Measurements from ENCODE around the gene MTCH1. TPM values are rescaled to one million over a fixed set of nuclear protein-coding genes. Genes with fewer than 3 reads are reported as not detected.

Gene MTCH1
- polyA plus RNA-seq, 2 donors = 58.0 to 107 TPM

DNA sequence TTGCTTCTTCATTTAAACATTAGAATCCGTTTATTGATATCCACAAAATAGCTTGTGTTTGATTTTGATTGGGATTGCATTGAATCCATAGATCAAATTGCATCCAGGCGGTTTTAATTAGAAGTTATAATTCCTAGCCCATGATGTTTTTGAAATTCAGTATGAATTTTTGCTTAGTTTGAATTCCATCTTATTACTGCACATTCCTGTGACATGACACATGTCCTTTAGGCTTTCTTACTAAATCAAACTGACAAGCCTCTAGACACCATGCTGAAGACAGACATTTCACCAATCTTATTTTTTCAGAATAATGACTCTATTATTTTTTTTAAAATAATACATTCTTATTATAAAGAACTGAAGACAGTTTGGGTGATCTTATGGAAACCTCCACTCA is 52.9 kb downstream of the MTCH1 start:
- H3K4me3 ChIP-seq (ENCODE audit: low read depth in 1 of 2, low read length in 2 of 2) = no peak overlapping the region
- peaks cover 0 to 3% of the 10 kb centered on the region in 2 donors for H3K36me3 ChIP-seq (ENCODE audit: control insufficient read depth in 2 of 2, insufficient read depth in 2 of 2, low read length in 1 of 2)
- H3K9me3 ChIP-seq (ENCODE audit: control insufficient read depth in 2 of 2, insufficient read depth in 1 of 2, low read depth in 1 of 2, low read length in 1 of 2) = no peaks in the 10 kb centered on the region
- H3K27me3 ChIP-seq (ENCODE audit: control insufficient read depth in 1 of 2, insufficient read depth in 2 of 2, low read length in 2 of 2) = no peaks in the 10 kb centered on the region
- WGBS, 2 donors = 85 to 90% methylated on average over 2 of the region's 2 CpGs
- H3K4me1 ChIP-seq (ENCODE audit: control insufficient read depth in 2 of 2, insufficient read depth in 2 of 2, low read length in 1 of 2) = peaks cover 3 to 5% of the 10 kb centered on the region in 2 donors
- H3K27ac ChIP-seq (ENCODE audit: low read depth in 2 of 2, low read length in 1 of 2) = no peak overlapping the region

DNA sequence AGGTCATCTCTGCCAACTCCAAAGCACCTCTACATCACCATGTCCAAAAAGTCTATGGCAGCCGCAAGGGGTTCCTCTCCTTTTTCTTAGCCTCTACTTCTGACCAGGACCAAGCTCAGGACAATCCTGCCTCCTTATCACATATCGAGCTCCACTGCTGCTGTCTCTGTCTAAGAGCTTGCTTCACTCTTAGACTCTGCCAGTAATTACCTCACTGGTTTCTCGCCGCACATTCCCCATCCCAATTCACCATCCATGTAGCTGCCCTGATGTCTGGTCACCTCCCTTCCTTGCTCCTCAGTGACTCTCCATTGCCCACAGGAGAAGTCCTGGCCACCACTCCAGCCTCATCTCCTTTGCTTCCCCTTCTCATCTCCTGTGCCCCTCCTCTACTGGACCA is 55.5 kb downstream of the MTCH1 start:
- H3K9me3 ChIP-seq (ENCODE audit: control insufficient read depth in 2 of 2, insufficient read depth in 1 of 2, low read depth in 1 of 2, low read length in 1 of 2) = no peaks in the 10 kb centered on the region
- no peak overlapping the region for H3K27ac ChIP-seq (ENCODE audit: low read depth in 2 of 2, low read length in 1 of 2)
- WGBS, 2 donors = 92 to 93% methylated on average over 4 of the region's 4 CpGs
- H3K27me3 ChIP-seq (ENCODE audit: control insufficient read depth in 1 of 2, insufficient read depth in 2 of 2, low read length in 2 of 2) = no peaks in the 10 kb centered on the region
- peaks cover 0 to 3% of the 10 kb centered on the region in 2 donors for H3K36me3 ChIP-seq (ENCODE audit: control insufficient read depth in 2 of 2, insufficient read depth in 2 of 2, low read length in 1 of 2)
- peaks cover 3 to 5% of the 10 kb centered on the region in 2 donors for H3K4me1 ChIP-seq (ENCODE audit: control insufficient read depth in 2 of 2, insufficient read depth in 2 of 2, low read length in 1 of 2)
- no peak overlapping the region for H3K4me3 ChIP-seq (ENCODE audit: low read depth in 1 of 2, low read length in 2 of 2)

DNA sequence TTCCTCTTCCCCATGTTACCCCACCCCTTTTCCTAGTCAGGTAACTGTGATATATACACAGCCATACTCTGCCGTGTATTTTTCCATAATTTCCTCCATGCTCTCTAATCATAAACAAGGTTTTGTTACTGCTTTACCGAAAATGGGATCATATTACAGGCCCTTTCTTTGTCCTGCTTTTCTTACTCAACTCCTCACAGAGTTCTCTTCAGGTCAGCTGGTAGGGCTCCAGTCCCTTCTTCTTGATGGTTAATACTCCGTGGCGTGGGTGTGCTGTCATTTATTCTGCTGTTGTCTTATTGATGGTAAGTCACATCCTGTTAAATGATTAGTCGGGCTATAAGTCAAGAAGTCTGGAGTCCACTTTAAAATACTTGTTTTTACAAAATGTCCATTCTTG is 56.4 kb downstream of the MTCH1 start:
- 40 to 41% methylated on average over 5 of the region's 5 CpGs for WGBS, 2 donors
- Histone ChIP-seq H3K4me3 (ENCODE audit: low read depth in 1 of 2, low read length in 2 of 2) (no peak overlapping the region), H3K36me3 (ENCODE audit: control insufficient read depth in 2 of 2, insufficient read depth in 2 of 2, low read length in 1 of 2) (peaks cover 0 to 6% of the 10 kb centered on the region in 2 donors), H3K27me3 (ENCODE audit: control insufficient read depth in 1 of 2, insufficient read depth in 2 of 2, low read length in 2 of 2) (no peaks in the 10 kb centered on the region), H3K9me3 (ENCODE audit: control insufficient read depth in 2 of 2, insufficient read depth in 1 of 2, low read depth in 1 of 2, low read length in 1 of 2) (no peaks in the 10 kb centered on the region), H3K27ac (ENCODE audit: low read depth in 2 of 2, low read length in 1 of 2) (no peak overlapping the region), H3K4me1 (ENCODE audit: control insufficient read depth in 2 of 2, insufficient read depth in 2 of 2, low read length in 1 of 2) (peaks cover 3 to 5% of the 10 kb centered on the region in 2 donors)

DNA sequence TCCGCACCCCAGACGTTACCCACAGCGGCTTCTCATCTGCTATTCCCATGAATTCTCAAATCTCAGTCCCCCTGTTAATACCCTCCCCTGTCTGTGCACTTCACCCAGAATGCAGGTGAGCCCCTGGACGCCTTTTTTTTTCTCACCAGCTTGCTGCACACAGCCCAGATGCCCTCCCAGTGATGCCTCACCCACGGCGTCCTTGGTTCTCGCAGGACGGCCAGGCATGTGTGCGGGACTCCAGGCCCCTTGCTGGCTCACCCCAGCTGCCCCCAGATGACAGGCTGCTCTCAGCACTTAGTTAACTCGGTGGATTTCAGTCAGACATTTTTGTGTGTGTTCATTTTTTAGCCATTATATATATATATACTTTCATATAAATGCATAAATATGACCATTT is 56.8 kb downstream of the MTCH1 start:
- no peak overlapping the region for H3K4me3 ChIP-seq (ENCODE audit: low read depth in 1 of 2, low read length in 2 of 2)
- H3K36me3 ChIP-seq (ENCODE audit: control insufficient read depth in 2 of 2, insufficient read depth in 2 of 2, low read length in 1 of 2) = peaks cover 0 to 7% of the 10 kb centered on the region in 2 donors
- H3K27me3 ChIP-seq (ENCODE audit: control insufficient read depth in 1 of 2, insufficient read depth in 2 of 2, low read length in 2 of 2) = no peaks in the 10 kb centered on the region
- H3K9me3 ChIP-seq (ENCODE audit: control insufficient read depth in 2 of 2, insufficient read depth in 1 of 2, low read depth in 1 of 2, low read length in 1 of 2) = no peaks in the 10 kb centered on the region
- WGBS, 2 donors = 85 to 86% methylated on average over 10 of the region's 10 CpGs
- H3K4me1 ChIP-seq (ENCODE audit: control insufficient read depth in 2 of 2, insufficient read depth in 2 of 2, low read length in 1 of 2) = peaks cover 3 to 5% of the 10 kb centered on the region in 2 donors
- no peak overlapping the region for H3K27ac ChIP-seq (ENCODE audit: low read depth in 2 of 2, low read length in 1 of 2)

DNA sequence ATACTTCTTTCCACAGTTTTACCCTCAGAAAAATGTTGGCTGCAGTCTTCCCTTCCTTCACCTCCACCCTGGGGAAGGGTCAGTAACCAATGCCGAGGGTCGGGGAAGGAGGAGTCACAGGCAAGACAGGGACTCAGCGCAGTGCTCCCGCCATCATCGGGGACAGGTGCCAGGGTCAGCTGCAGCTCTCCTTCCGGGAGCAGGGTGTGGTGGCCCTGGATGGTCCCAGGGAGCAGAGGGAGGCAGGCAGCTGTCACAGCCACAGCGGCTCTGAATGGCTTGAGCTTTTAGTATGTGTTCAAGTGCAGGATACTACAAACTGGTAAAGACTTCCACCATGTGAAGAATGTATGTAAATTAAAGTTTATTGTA is 57.5 kb downstream of the MTCH1 start:
- no peaks in the 10 kb centered on the region for H3K27me3 ChIP-seq (ENCODE audit: control insufficient read depth in 1 of 2, insufficient read depth in 2 of 2, low read length in 2 of 2)
- no peaks in the 10 kb centered on the region for H3K9me3 ChIP-seq (ENCODE audit: control insufficient read depth in 2 of 2, insufficient read depth in 1 of 2, low read depth in 1 of 2, low read length in 1 of 2)
- no peak overlapping the region for H3K4me3 ChIP-seq (ENCODE audit: low read depth in 1 of 2, low read length in 2 of 2)
- H3K36me3 ChIP-seq (ENCODE audit: control insufficient read depth in 2 of 2, insufficient read depth in 2 of 2, low read length in 1 of 2) = peaks cover 2 to 12% of the 10 kb centered on the region in 2 donors
- no peak overlapping the region for H3K27ac ChIP-seq (ENCODE audit: low read depth in 2 of 2, low read length in 1 of 2)
- 64 to 67% methylated on average over 7 of the region's 7 CpGs for WGBS, 2 donors
- peaks cover 3 to 5% of the 10 kb centered on the region in 2 donors for H3K4me1 ChIP-seq (ENCODE audit: control insufficient read depth in 2 of 2, insufficient read depth in 2 of 2, low read length in 1 of 2)

DNA sequence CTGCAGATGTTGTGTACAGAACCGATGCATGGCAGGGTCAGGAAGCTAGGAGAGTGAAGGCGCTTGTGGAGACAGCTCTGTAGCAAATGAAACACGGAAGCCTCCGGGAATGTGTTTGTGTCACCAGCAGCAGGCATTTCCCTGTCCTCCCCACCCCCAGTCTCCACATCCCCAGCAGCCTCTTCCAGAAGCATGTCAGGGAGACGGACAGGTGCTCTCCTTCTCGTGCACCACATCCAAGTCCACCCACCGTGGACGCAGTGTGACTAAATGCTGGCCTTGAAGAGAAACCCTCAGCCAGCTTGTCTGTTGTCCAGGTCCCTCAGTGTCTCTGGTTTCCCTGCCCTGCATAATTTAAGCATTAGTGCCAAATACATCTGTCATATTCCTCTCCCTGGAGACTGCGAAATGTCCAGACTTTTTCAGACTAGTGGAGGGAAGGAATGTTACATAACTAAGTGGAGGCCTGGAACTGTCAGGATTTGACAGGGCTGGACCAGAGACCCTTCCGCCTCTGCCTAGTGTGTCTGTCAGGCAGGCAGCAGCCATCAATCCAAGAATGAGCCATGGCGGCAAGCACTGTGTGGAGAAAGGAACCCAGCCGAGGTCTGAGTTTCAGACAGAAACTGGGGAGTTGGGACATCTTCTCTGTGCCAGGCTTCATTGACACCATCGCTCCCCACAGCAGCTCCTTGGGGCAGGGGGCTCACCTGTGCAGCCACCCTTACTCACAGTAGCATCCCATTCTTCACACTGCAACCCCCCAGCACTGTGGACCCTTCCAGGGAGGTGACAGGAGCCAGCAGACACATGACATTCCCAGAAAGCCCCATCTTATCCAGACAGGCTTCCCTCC is 58.1 kb downstream of the MTCH1 start:
- Histone ChIP-seq H3K36me3 (ENCODE audit: control insufficient read depth in 2 of 2, insufficient read depth in 2 of 2, low read length in 1 of 2) (peaks cover 6 to 15% of the 10 kb centered on the region in 2 donors), H3K27ac (ENCODE audit: low read depth in 2 of 2, low read length in 1 of 2) (peak overlapping the region in 1 of 2 donors; percentile 20), H3K4me1 (ENCODE audit: control insufficient read depth in 2 of 2, insufficient read depth in 2 of 2, low read length in 1 of 2) (peaks cover 3 to 5% of the 10 kb centered on the region in 2 donors), H3K27me3 (ENCODE audit: control insufficient read depth in 1 of 2, insufficient read depth in 2 of 2, low read length in 2 of 2) (no peaks in the 10 kb centered on the region), H3K9me3 (ENCODE audit: control insufficient read depth in 2 of 2, insufficient read depth in 1 of 2, low read depth in 1 of 2, low read length in 1 of 2) (no peaks in the 10 kb centered on the region), H3K4me3 (ENCODE audit: low read depth in 1 of 2, low read length in 2 of 2) (no peak overlapping the region)
- 68 to 72% methylated on average over 13 of the region's 13 CpGs for WGBS, 2 donors

DNA sequence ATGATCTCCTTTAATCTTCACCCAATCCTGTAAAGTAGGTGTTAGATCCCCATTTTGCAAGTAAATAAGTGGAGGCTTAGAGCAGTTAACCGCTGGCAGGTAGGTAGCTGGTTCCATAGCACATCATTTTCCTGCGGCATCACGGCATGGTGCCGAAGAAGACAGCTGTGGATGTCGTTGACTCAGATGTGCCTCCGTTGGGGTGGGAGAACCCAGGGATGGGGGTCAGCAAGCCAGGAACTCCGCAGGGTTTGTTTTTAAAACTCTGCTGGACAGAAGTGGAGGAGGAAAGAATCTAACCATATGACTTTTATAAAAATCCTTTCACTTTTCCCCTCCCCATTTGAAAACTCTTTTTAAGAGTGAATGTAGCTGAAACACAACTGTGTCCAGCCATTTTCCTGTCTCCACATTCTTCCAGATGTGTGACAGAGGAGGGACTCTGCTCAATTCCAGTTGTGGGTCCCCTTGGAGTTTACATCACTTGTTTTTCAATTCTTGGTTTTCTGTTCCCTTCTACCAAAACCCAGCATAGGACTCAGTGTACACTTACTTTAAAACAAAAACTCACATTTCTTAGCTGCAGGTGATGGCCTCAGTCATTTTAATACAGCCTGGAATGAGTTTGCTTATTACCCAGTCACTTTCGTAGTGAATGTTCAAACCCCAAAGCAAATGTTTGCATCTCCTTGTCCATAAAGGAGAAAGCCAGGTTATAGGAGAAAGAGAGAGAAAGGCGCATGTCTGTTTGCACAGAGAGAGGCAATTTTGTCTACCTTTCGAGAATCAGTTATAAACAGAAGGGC is 59.1 kb downstream of the MTCH1 start:
- H3K27ac ChIP-seq (ENCODE audit: low read depth in 2 of 2, low read length in 1 of 2) = no peak overlapping the region
- peaks cover 6 to 15% of the 10 kb centered on the region in 2 donors for H3K36me3 ChIP-seq (ENCODE audit: control insufficient read depth in 2 of 2, insufficient read depth in 2 of 2, low read length in 1 of 2)
- H3K4me1 ChIP-seq (ENCODE audit: control insufficient read depth in 2 of 2, insufficient read depth in 2 of 2, low read length in 1 of 2) = peaks cover 3 to 5% of the 10 kb centered on the region in 2 donors
- H3K9me3 ChIP-seq (ENCODE audit: control insufficient read depth in 2 of 2, insufficient read depth in 1 of 2, low read depth in 1 of 2, low read length in 1 of 2) = no peaks in the 10 kb centered on the region
- WGBS, 2 donors = 83 to 88% methylated on average over 10 of the region's 10 CpGs
- no peaks in the 10 kb centered on the region for H3K27me3 ChIP-seq (ENCODE audit: control insufficient read depth in 1 of 2, insufficient read depth in 2 of 2, low read length in 2 of 2)
- no peak overlapping the region for H3K4me3 ChIP-seq (ENCODE audit: low read depth in 1 of 2, low read length in 2 of 2)

DNA sequence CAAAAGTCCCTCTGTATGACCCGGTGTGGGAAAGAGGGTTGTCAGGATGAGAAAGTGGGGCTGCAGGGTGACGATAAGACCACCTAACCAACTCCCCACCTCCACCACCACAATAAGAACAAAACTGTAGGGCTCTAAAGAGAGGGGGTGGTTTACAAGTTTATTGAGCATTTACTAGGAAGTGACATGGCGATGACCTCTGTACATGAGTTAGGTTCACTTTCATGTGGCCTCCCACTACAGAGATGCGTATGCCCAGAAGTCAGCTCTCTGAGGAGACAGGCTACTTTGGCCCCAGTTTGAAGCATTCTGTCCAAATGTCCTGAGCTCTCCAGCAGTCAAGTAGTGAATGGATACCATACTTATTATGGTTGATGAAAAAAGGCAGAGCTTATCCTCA is 60.2 kb downstream of the MTCH1 start:
- Histone ChIP-seq H3K27ac (ENCODE audit: low read depth in 2 of 2, low read length in 1 of 2) (no peak overlapping the region), H3K27me3 (ENCODE audit: control insufficient read depth in 1 of 2, insufficient read depth in 2 of 2, low read length in 2 of 2) (no peaks in the 10 kb centered on the region), H3K9me3 (ENCODE audit: control insufficient read depth in 2 of 2, insufficient read depth in 1 of 2, low read depth in 1 of 2, low read length in 1 of 2) (no peaks in the 10 kb centered on the region), H3K4me3 (ENCODE audit: low read depth in 1 of 2, low read length in 2 of 2) (no peak overlapping the region), H3K36me3 (ENCODE audit: control insufficient read depth in 2 of 2, insufficient read depth in 2 of 2, low read length in 1 of 2) (peaks cover 6 to 17% of the 10 kb centered on the region in 2 donors), H3K4me1 (ENCODE audit: control insufficient read depth in 2 of 2, insufficient read depth in 2 of 2, low read length in 1 of 2) (peaks cover 3 to 5% of the 10 kb centered on the region in 2 donors)
- WGBS, 2 donors = 87% methylated on average over 4 of the region's 4 CpGs

DNA sequence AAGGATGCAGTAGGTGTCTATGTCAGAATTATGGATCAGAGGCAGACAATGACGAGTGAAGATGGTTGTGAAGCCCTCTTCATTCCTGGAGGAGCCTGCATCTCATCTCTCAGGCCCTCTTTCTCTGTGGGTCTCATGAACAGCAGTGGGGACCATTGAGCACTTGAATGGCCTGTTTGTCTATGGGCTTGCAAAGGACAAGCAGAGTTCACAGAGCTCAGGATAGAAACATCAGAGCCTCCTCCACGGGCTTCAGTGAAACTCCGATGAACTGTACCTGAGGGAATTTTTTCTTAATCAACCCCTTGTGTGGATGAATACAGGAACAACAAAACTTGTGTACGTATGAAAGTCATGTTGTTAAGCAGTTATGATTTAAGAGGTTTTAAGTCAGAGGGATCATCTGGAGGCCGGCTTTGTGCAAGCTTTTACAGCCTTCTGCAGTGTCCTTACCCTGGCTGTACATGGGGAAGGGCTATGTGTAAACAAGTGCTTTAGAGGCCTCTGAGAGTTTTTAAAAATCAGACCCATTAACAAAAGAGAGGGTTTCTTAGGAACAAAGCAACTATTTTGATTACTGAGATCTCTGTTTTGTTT is 61.1 kb downstream of the MTCH1 start:
- H3K9me3 ChIP-seq (ENCODE audit: control insufficient read depth in 2 of 2, insufficient read depth in 1 of 2, low read depth in 1 of 2, low read length in 1 of 2) = no peaks in the 10 kb centered on the region
- no peaks in the 10 kb centered on the region for H3K27me3 ChIP-seq (ENCODE audit: control insufficient read depth in 1 of 2, insufficient read depth in 2 of 2, low read length in 2 of 2)
- no peak overlapping the region for H3K4me3 ChIP-seq (ENCODE audit: low read depth in 1 of 2, low read length in 2 of 2)
- no peak overlapping the region for H3K27ac ChIP-seq (ENCODE audit: low read depth in 2 of 2, low read length in 1 of 2)
- peaks cover 2 to 3% of the 10 kb centered on the region in 2 donors for H3K4me1 ChIP-seq (ENCODE audit: control insufficient read depth in 2 of 2, insufficient read depth in 2 of 2, low read length in 1 of 2)
- H3K36me3 ChIP-seq (ENCODE audit: control insufficient read depth in 2 of 2, insufficient read depth in 2 of 2, low read length in 1 of 2) = peaks cover 6 to 17% of the 10 kb centered on the region in 2 donors
- WGBS, 2 donors = 76 to 80% methylated on average over 5 of the region's 5 CpGs

All from esophagus (tissue), 2 donors.